GM20000 (cell line): ENCODE results near the gene PJA2.

Experiments
- DNase-seq: peaks from one replicate; pipeline ENCODE4 v3.0.0; 2012; ENCODE audit warnings: low spot score
- TF ChIP-seq, protein P1 (sequence below): IDR thresholded peaks from 2 replicates; pipeline ENCODE4 v1.5.1; 2012; ENCODE audit warnings: mild to moderate bottlenecking, control low read depth; ENCODE audit errors: extremely low read depth, missing control alignments

Gene PJA2

GRCh38 chr5:109364977-109365376 lies 44.8 kb downstream of the PJA2 start:
- TF ChIP-seq, protein P1, sequence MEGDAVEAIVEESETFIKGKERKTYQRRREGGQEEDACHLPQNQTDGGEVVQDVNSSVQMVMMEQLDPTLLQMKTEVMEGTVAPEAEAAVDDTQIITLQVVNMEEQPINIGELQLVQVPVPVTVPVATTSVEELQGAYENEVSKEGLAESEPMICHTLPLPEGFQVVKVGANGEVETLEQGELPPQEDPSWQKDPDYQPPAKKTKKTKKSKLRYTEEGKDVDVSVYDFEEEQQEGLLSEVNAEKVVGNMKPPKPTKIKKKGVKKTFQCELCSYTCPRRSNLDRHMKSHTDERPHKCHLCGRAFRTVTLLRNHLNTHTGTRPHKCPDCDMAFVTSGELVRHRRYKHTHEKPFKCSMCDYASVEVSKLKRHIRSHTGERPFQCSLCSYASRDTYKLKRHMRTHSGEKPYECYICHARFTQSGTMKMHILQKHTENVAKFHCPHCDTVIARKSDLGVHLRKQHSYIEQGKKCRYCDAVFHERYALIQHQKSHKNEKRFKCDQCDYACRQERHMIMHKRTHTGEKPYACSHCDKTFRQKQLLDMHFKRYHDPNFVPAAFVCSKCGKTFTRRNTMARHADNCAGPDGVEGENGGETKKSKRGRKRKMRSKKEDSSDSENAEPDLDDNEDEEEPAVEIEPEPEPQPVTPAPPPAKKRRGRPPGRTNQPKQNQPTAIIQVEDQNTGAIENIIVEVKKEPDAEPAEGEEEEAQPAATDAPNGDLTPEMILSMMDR, result no peak
- DNase-seq, result no peak

DNA sequence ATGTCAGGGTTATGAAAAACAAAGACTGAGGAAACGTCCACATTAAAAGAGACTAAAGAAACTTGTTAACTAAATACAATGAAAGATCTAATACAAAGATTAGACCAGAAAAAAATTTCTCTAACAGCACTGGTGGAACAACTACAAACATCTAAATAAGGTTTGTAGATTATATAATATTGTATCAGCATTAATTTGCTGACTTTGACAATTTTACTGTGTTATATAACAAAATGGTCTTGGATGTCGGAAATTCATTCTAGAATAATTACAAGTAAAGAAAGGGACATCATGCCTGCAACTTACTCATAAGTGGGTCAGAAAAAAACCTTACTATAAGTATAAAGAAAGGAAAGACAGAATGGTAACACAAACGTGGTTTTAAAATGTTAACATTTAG lies 50.1 kb downstream of the PJA2 start:
- no peak for DNase-seq
- TF ChIP-seq, protein P1, result no peak

DNA sequence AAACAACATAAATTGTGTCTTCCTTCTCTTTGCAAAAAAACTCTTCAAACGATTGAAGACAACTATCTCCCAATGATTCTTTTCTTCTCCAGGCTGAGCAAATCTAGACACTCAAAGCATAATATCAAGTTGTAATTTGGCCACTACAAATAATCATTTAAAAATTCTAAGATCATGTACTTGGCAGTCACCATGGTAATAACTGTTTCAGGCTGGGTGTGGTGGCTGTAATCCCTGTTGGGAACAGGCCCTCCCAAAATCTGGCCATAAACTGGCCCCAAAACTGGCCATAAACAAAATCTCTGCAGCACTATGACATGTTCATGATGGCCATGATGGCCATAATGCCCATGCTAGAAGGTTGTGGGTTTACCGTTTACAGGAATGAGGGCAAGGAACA lies 52.0 kb downstream of the PJA2 start:
- no peak for DNase-seq
- TF ChIP-seq, protein P1, result no peak

DNA sequence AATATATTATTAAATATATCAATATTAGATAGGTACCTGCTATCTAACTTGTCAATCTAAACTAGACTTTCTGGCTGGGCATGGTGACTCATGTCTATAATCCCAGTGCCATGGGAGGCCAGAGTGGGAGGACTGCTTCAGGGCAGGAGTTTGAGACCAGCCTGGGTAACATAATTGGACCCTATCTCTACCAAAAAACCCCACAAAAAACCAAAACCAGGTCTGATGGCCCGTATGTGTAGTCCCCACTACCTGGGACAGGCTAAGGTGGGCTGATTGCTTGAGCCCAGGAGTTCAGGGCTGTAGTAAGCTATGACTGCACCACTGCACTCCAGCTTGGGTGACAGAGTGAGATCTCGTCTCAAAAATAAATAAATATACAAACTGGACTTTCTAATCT lies 55.0 kb downstream of the PJA2 start:
- TF ChIP-seq, protein P1, result no peak
- DNase-seq, result no peak

DNA sequence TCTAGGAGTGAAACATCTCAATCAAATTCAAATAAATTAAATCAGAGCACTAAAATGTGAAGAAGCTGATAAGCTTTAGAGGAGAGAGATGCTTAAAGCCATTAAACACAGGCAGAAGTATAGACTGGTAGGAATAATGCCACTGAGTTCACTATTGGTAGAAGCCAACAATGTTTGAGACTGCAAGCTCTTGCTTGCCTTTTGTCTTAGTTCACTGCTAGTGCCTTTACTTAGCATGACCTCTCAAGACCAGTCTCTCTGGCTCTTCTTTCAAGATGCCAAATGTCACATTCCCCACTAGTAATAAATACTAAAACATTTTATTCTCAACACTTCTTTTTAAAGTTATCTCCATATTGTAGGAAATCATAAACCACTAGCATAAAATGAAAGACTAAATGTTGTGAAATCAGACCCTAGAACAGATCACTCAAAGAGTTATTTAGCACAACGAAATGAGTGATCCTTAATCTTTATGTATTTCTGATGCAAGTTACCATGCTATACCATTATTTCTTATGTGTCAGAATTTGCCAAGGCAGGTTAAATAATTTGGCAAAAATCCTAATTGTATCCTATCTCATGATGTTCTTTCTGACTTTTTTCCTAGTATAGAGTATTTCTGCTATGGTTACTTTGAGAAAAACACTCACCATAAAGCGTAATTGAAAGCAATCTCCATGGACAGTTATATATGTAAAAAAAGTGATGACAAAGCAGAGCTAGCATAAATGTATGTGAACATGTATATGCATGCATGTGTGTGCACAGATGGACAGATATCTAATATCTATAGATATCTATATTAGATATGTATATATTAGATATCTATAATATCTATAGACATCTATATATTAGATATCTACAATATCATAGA lies 57.5 kb downstream of the PJA2 start:
- DNase-seq, result no peak
- TF ChIP-seq, protein P1, result no peak

GRCh38 chr5:109350537-109351270 lies 59.1 kb downstream of the PJA2 start:
- DNase-seq, result no peak
- TF ChIP-seq, protein P1, result no peak

DNA sequence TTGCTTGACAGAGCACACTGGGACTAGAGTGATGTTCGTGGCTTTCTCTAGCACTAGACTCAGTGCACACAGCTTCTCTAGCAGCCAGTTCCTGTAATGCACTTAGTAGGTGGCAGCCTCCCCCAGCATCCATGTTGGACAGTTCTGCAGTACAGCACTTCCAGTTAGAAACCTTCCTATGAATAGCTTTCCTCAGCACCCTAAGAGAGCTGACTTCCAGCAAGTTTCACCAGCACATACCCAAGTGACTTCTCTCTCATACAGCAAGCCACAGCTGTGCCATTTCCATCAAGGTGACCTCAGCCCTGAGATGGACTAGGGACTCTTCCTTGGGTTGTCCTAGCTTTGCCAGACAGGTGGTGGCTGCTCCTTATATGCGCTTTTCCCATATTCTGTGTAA lies 60.4 kb downstream of the PJA2 start:
- DNase-seq, result no peak
- TF ChIP-seq, protein P1, result no peak
